ENCODE measurements around the gene PDS5A.
"Not testable (repeated sequence)": the region's sequence is repeated elsewhere in the genome, so short reads cannot be mapped to it uniquely, and the experiment has no call there.

Gene PDS5A

DNA sequence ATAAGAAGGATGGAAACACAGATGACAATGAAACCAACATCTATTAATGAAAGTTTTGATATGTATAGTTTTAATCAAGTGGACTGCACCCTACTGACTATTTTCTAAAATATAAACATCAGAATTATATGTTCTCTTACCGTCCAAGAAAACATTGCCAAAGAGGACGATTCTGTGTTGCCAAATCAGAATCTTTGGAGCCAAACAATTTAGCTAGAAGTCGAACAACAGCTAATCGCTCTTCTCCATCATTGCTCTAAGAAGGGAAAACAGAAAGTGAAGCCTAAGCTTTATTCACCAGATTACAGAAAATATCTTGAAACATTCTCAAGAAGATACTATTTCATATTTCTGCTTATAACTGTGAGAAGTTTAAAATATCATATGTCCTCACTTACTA lies 64.2 kb downstream of the PDS5A start:
- no peaks in the 10 kb centered on the region for H3K4me1 ChIP-seq (ENCODE audit: insufficient read depth, poor library complexity, severe bottlenecking)
- H3K9me3 ChIP-seq (ENCODE audit: severe bottlenecking) = peaks cover 3% of the 10 kb centered on the region

DNA sequence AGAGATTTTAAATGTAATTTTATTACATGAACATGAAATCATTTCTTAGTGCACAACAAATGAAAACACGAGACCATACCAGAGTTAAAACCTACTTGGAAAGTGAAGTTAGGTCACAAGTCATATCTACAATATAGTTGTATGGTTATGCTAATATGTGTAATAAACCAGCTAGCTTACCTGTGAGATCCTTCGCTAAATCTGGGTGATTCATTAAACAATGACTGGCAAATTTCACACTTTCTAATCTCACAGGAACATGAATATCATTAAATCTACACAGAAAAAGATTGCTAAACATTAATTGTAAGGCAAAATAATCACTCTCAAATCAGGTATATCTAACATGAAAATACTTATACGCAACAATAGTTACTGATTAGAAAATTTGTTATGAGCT lies 67.6 kb downstream of the PDS5A start:
- Histone ChIP-seq H3K4me1 (ENCODE audit: insufficient read depth, poor library complexity, severe bottlenecking) (no peaks in the 10 kb centered on the region), H3K4me3 (ENCODE audit: severe bottlenecking) (no peak overlapping the region), H3K27me3 (ENCODE audit: insufficient read depth, poor library complexity, severe bottlenecking) (no peaks in the 10 kb centered on the region), H3K9me3 (ENCODE audit: severe bottlenecking) (peaks cover 3% of the 10 kb centered on the region), H3K27ac (ENCODE audit: poor library complexity, severe bottlenecking) (no peak overlapping the region), H3K36me3 (ENCODE audit: low read depth) (peaks cover 83% of the 10 kb centered on the region)
- DNase-seq (ENCODE audit: low spot score) = no peak
- TF ChIP-seq CTCF (IDR thresholded peaks at IDR 0.05; ENCODE audit: poor library complexity, severe bottlenecking) = no peak
- ATAC-seq (ENCODE audit: low read depth) = no peak

More for the DNA sequence above, 64.2 kb downstream of the PDS5A start:
- H3K27me3 ChIP-seq (ENCODE audit: insufficient read depth, poor library complexity, severe bottlenecking) = no peaks in the 10 kb centered on the region
- H3K4me3 ChIP-seq (ENCODE audit: severe bottlenecking) = no peak overlapping the region
- H3K36me3 ChIP-seq (ENCODE audit: low read depth) = peaks cover 93% of the 10 kb centered on the region
- no peak overlapping the region for H3K27ac ChIP-seq (ENCODE audit: poor library complexity, severe bottlenecking)
- ATAC-seq (ENCODE audit: low read depth) (no peak), DNase-seq (ENCODE audit: low spot score) (no peak)
- TF ChIP-seq CTCF (IDR thresholded peaks at IDR 0.05; ENCODE audit: poor library complexity, severe bottlenecking) = no peak

GRCh38 chr4:39908284-39908683 lies 69.4 kb downstream of the PDS5A start:
- Histone ChIP-seq H3K27ac (ENCODE audit: poor library complexity, severe bottlenecking) (no peak overlapping the region), H3K4me1 (ENCODE audit: insufficient read depth, poor library complexity, severe bottlenecking) (no peaks in the 10 kb centered on the region), H3K36me3 (ENCODE audit: low read depth) (peaks cover 83% of the 10 kb centered on the region), H3K27me3 (ENCODE audit: insufficient read depth, poor library complexity, severe bottlenecking) (no peaks in the 10 kb centered on the region), H3K4me3 (ENCODE audit: severe bottlenecking) (no peak overlapping the region), H3K9me3 (ENCODE audit: severe bottlenecking) (no peaks in the 10 kb centered on the region)
- TF ChIP-seq CTCF (IDR thresholded peaks at IDR 0.05; ENCODE audit: poor library complexity, severe bottlenecking) = no peak
- DNase-seq (ENCODE audit: low spot score) (no peak), ATAC-seq (ENCODE audit: low read depth) (no peak)

GRCh38 chr4:39905656-39906055 lies 72.1 kb downstream of the PDS5A start:
- no peak for TF ChIP-seq CTCF (IDR thresholded peaks at IDR 0.05; ENCODE audit: poor library complexity, severe bottlenecking)
- Histone ChIP-seq H3K9me3 (ENCODE audit: severe bottlenecking) (no peaks in the 10 kb centered on the region), H3K27ac (ENCODE audit: poor library complexity, severe bottlenecking) (no peak overlapping the region), H3K4me3 (ENCODE audit: severe bottlenecking) (no peak overlapping the region), H3K27me3 (ENCODE audit: insufficient read depth, poor library complexity, severe bottlenecking) (no peaks in the 10 kb centered on the region), H3K4me1 (ENCODE audit: insufficient read depth, poor library complexity, severe bottlenecking) (no peaks in the 10 kb centered on the region), H3K36me3 (ENCODE audit: low read depth) (peaks cover 84% of the 10 kb centered on the region)
- no peak for ATAC-seq (ENCODE audit: low read depth)
- DNase-seq (ENCODE audit: low spot score) = no peak

DNA sequence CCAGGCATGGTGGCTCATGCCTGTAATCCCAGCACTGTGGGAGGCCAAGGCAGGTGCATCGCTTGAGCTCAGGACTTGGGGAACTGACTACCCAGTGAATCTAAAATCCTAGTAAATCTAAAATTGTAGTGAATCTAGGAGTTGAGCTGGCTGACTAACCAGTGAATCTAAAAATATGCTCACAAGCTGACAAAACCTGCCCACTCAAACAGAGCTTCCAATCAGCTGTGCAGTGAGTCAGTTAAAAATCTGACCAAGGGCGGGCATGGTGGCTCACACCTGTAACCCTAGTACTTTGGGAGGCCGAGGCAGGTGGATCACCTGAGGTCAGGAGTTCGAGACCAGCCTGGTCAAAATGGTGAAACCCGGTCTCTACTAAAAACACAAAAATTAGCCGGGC lies 72.7 kb downstream of the PDS5A start:
- H3K4me3 ChIP-seq (ENCODE audit: severe bottlenecking); DNase-seq (ENCODE audit: low spot score); H3K27me3 ChIP-seq (ENCODE audit: insufficient read depth, poor library complexity, severe bottlenecking); H3K27ac ChIP-seq (ENCODE audit: poor library complexity, severe bottlenecking); H3K9me3 ChIP-seq (ENCODE audit: severe bottlenecking); ATAC-seq (ENCODE audit: low read depth); H3K4me1 ChIP-seq (ENCODE audit: insufficient read depth, poor library complexity, severe bottlenecking): not testable (repeated sequence)
- H3K36me3 ChIP-seq (ENCODE audit: low read depth) = peaks cover 84% of the 10 kb centered on the region
